Calu3 (cell line): ENCODE data around the gene TP63. TPM values are rescaled to one million over a fixed set of nuclear protein-coding genes. Genes with fewer than 3 reads are reported as not detected.

Experiments
- BruUV-seq: library from RNA; stranded (reverse); fragments of 400-500 nt; replicated peaks from 2 replicates; lab custom pipeline; 2021; lab: Mats Ljungman, UMichigan
- CTCF ChIA-PET: fragments of 300-600 bp; sonication (Branson Sonifier 250); formaldehyde crosslinking; loops from one replicate; lab custom pipeline; 2022; ENCODE audit warnings: antibody characterized with exemption; lab: Charles Lee
- DNase-seq: peaks from one replicate; pipeline ENCODE4 v3.0.0; 2022
- H3K27ac Mint-ChIP-seq: one replicate; pipeline ENCODE4 v1.8.0; 2022; ENCODE audit warnings: mixed read lengths; ENCODE audit not compliant: unreplicated experiment
- H3K27me3 Mint-ChIP-seq: one replicate; pipeline ENCODE4 v1.8.0; 2022; ENCODE audit warnings: mixed read lengths; ENCODE audit not compliant: unreplicated experiment
- H3K36me3 Mint-ChIP-seq: one replicate; pipeline ENCODE4 v1.8.0; 2022; ENCODE audit warnings: mild to moderate bottlenecking, moderate library complexity, mixed read lengths; ENCODE audit not compliant: insufficient read depth, unreplicated experiment
- H3K4me1 Mint-ChIP-seq: one replicate; pipeline ENCODE4 v1.8.0; 2022; ENCODE audit warnings: mild to moderate bottlenecking, low read depth, mixed read lengths; ENCODE audit not compliant: unreplicated experiment
- H3K4me3 Mint-ChIP-seq: one replicate; pipeline ENCODE4 v1.8.0; 2022; ENCODE audit warnings: mild to moderate bottlenecking, low read depth, moderate library complexity, mixed read lengths; ENCODE audit not compliant: unreplicated experiment
- H3K9me3 Mint-ChIP-seq: one replicate; pipeline ENCODE4 v1.8.0; 2022; ENCODE audit warnings: low read depth, mixed read lengths; ENCODE audit not compliant: unreplicated experiment
- CTCF ChIP-seq: fragments of 200-600 bp; IDR thresholded peaks from one replicate; pipeline ENCODE4 v1.8.0; 2022; ENCODE audit warnings: antibody characterized with exemption; ENCODE audit not compliant: unreplicated experiment
- intact Hi-C: fragments of 100-400 bp; cut with micrococcal nuclease; formaldehyde crosslinking; loops from one replicate; pipeline ENCODE4 v1.10.0; 2022; ENCODE audit not compliant: unreplicated experiment
- total RNA-seq: library from RNA; stranded (reverse); gene quantifications from 2 replicates; pipeline ENCODE4 v1.2.3, GENCODE V29; 2022

Gene TP63
- total RNA-seq, 1 experiment from 2014 or later = not detected

- Mint-ChIP-seq H3K36me3 (no peaks in the 10 kb centered on the region), H3K27me3 (no peaks in the 10 kb centered on the region), H3K4me1 (peaks cover 9% of the 10 kb centered on the region), H3K27ac (no peak overlapping the region), H3K9me3 (no peaks in the 10 kb centered on the region), H3K4me3 (no peak overlapping the region)
- CTCF ChIA-PET = interaction anchor here (0.5 to 1.2 kb wide), 3 partner anchors 9 to 705 kb away, joined by 3 to 4 read pairs (median 4); no protein-coding TSS in a partner anchor
- intact Hi-C loops = no loop called here
- no TSS peak for BruUV-seq
- DNase-seq = no peak
- TF ChIP-seq CTCF = no peak
Measured at GRCh38 chr3:189630767-189631372, 319 bp upstream of the TP63 start.

GRCh38 chr3:189631409-189631808 is 220 bp downstream of the TP63 start:
- Mint-ChIP-seq H3K4me3 (no peak overlapping the region), H3K4me1 (peaks cover 9% of the 10 kb centered on the region), H3K9me3 (no peaks in the 10 kb centered on the region), H3K27ac (no peak overlapping the region), H3K36me3 (no peaks in the 10 kb centered on the region), H3K27me3 (no peaks in the 10 kb centered on the region)
- CTCF ChIA-PET = interaction anchor here (1.2 kb wide), 1 partner anchor 359 kb away, joined by 4 read pairs; no protein-coding TSS in a partner anchor
- DNase-seq = no peak
- no TSS peak for BruUV-seq
- intact Hi-C loops = no loop called here
- no peak for TF ChIP-seq CTCF

- Mint-ChIP-seq H3K4me3 (no peak overlapping the region), H3K9me3 (no peaks in the 10 kb centered on the region), H3K27me3 (no peaks in the 10 kb centered on the region), H3K27ac (no peak overlapping the region), H3K4me1 (peaks cover 9% of the 10 kb centered on the region), H3K36me3 (no peaks in the 10 kb centered on the region)
- TF ChIP-seq CTCF = no peak
- intact Hi-C loops = no loop called here
- no TSS peak for BruUV-seq
- CTCF ChIA-PET = no interaction called here
- no peak for DNase-seq
Measured at GRCh38 chr3:189632242-189632641, 1.1 kb downstream of the TP63 start.

- CTCF ChIA-PET = interaction anchor here (1.1 kb wide), 1 partner anchor 11 kb away, joined by 3 read pairs; no protein-coding TSS in a partner anchor
- intact Hi-C loops = no loop called here
- Mint-ChIP-seq H3K36me3 (no peaks in the 10 kb centered on the region), H3K27ac (no peak overlapping the region), H3K4me3 (no peak overlapping the region), H3K27me3 (no peaks in the 10 kb centered on the region), H3K9me3 (no peaks in the 10 kb centered on the region), H3K4me1 (peaks cover 9% of the 10 kb centered on the region)
- BruUV-seq = no TSS peak
- no peak for DNase-seq
- TF ChIP-seq CTCF = no peak
Measured at GRCh38 chr3:189635339-189635738, 4.2 kb downstream of the TP63 start.
